ENCODE data around the gene NCAPG.

NCAPG gene, protein sequence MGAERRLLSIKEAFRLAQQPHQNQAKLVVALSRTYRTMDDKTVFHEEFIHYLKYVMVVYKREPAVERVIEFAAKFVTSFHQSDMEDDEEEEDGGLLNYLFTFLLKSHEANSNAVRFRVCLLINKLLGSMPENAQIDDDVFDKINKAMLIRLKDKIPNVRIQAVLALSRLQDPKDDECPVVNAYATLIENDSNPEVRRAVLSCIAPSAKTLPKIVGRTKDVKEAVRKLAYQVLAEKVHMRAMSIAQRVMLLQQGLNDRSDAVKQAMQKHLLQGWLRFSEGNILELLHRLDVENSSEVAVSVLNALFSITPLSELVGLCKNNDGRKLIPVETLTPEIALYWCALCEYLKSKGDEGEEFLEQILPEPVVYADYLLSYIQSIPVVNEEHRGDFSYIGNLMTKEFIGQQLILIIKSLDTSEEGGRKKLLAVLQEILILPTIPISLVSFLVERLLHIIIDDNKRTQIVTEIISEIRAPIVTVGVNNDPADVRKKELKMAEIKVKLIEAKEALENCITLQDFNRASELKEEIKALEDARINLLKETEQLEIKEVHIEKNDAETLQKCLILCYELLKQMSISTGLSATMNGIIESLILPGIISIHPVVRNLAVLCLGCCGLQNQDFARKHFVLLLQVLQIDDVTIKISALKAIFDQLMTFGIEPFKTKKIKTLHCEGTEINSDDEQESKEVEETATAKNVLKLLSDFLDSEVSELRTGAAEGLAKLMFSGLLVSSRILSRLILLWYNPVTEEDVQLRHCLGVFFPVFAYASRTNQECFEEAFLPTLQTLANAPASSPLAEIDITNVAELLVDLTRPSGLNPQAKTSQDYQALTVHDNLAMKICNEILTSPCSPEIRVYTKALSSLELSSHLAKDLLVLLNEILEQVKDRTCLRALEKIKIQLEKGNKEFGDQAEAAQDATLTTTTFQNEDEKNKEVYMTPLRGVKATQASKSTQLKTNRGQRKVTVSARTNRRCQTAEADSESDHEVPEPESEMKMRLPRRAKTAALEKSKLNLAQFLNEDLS

DNA sequence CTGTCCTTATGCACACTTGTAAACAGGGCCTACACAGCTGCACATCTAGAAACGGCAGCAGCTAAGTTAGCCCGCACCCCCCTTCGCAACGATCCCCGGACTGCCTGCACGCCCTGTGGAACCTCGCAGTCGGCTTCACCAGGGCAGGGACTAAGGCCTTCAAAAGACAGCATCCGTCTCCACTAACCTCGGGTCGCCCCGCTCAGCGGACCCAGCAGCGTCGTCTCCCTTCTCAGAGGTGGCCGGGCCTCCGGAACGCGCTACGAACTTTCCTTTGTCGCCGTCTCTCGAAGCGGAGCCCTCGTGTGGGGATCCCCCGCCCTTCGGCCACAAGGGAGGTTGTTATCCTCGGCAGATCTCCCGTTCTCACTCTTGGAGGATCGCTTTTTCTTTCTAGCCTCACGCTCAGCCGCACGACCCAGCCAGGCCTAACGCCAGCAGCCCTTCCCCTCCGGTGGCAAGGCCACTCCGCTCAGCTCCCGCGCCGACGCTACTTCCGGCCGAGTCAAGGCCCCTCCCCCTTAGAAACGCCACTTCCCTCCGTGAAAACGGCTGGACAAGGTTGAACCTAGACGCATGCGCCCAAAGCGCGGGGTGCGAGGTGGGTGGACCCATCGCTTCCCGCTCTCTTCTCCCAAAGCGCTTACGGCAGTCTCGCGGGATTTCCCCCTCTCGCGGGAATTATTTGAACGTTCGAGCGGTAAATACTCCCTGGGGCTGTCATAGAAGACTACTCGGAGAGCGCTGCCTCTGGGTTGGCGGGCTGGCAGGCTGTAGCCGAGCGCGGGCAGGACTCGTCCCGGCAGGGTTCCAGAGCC is at the start of gene NCAPG, which contains the start of gene DCAF16:
Gene NCAPG (plus strand): TSS at position 720 of the 818 bp plus-strand sequence. CDS start 99 bp downstream, outside the sequence.
Gene DCAF16 (minus strand): TSS at position 498 of the 818 bp plus-strand sequence. CDS start 6,616 bp downstream, outside the sequence.
- H3K27ac ChIP-seq: peak within 1 kb of the TSS; percentile 94
- ChIA-PET POLR2A (ENCODE audit: low non-redundant PET) (interaction anchor here (0.6 kb wide), 1 partner anchor 271 kb away, joined by 3 read pairs; no protein-coding TSS in a partner anchor), CTCF (no interaction called here)
- DNase-seq (ENCODE audit: low spot score): peak; percentile 94
- TF ChIP-seq, protein P1, sequence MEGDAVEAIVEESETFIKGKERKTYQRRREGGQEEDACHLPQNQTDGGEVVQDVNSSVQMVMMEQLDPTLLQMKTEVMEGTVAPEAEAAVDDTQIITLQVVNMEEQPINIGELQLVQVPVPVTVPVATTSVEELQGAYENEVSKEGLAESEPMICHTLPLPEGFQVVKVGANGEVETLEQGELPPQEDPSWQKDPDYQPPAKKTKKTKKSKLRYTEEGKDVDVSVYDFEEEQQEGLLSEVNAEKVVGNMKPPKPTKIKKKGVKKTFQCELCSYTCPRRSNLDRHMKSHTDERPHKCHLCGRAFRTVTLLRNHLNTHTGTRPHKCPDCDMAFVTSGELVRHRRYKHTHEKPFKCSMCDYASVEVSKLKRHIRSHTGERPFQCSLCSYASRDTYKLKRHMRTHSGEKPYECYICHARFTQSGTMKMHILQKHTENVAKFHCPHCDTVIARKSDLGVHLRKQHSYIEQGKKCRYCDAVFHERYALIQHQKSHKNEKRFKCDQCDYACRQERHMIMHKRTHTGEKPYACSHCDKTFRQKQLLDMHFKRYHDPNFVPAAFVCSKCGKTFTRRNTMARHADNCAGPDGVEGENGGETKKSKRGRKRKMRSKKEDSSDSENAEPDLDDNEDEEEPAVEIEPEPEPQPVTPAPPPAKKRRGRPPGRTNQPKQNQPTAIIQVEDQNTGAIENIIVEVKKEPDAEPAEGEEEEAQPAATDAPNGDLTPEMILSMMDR (conservative IDR thresholded peaks at IDR 0.05; ENCODE audit: low read depth): no peak

DNA sequence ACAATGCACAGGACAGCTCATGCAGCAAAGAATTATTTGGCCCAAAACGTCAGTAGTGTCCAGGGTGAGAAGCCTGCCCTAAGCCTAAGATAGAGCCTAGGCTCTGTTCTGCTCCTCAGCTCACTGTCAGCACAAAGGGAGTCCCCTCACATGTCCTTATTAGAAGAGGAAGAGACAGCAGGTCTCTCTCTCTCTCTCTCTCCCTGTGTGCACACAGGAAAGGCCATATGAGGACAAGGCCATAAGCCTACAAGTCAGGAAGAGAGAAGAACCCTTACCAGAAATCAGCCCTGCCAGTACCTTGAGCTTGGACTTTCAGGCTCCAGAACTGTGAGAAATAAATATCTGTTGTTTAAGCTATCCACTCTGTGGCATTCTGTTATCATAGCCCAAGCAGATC is 49.7 kb upstream of the NCAPG start:
- no peak for DNase-seq (ENCODE audit: low spot score)
- ChIA-PET POLR2A (ENCODE audit: low non-redundant PET) (no interaction called here), CTCF (no interaction called here)
- TF ChIP-seq, protein P1 (conservative IDR thresholded peaks at IDR 0.05; ENCODE audit: low read depth): no peak
- H3K27ac ChIP-seq: no peak overlapping the region

DNA sequence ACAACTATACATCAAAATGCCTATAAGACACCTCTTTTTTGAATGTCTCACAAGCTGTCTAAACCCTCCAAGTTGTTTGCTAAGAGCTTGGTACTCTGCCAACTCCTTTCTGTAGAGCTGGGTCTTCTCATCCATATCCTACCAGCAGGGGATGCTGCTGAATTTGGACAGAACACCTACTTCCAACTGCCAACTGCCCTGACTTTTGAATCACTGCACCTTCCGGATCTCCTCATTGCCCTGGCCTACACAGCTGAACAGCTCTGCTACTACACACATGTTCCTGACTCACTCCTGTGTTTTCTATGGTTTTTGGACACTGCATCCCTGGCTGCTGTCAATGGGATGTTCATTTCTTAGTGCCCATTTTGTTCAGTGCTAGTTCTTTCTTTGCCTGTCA is 48.1 kb upstream of the NCAPG start:
- ChIA-PET POLR2A (ENCODE audit: low non-redundant PET) (no interaction called here), CTCF (interaction anchor here (0.7 kb wide), 1 partner anchor 55 kb away, joined by 3 read pairs; no protein-coding TSS in a partner anchor)
- no peak overlapping the region for H3K27ac ChIP-seq
- TF ChIP-seq, protein P1 (conservative IDR thresholded peaks at IDR 0.05; ENCODE audit: low read depth): no peak
- DNase-seq (ENCODE audit: low spot score): no peak

DNA sequence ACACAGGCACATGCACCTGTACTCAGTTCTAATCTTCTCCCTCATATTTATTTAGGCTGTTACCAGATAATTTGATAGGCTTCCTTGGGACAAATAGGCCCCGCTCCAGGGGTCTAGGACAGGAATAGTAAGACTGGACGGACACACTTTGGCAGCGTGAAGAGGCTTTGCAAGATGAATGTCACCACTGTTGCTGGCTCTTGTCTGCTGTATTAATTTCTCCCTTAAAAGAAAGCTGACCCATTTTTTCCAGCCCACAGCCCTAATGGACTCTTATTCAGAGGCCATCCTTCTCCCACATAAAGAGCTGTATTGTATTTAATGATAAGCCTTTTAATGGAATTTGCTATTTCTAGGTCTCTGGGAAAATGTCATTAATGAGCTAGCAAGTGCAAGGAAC is 47.4 kb upstream of the NCAPG start:
- POLR2A ChIA-PET (ENCODE audit: low non-redundant PET): no interaction called here

DNA sequence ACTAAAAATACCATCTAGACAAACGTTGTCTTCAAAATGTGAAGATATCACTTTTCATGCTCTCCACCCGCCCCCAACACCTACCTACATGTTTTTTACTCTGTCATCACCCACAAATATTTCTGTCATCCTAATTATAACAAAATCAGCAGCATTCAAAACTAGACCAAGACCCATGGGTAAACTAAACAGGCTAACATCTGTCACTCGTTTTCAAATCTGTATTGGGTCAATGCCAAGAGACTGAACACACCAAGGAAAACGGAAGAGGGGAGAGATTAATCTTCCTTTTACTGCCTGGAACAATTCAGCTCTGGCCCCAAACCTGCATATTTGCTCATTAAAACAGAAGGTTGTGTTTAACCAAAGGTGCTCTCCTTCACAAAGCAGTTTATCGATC is 46.8 kb upstream of the NCAPG start:
- ChIA-PET POLR2A (ENCODE audit: low non-redundant PET) (no interaction called here), CTCF (no interaction called here)
- TF ChIP-seq, protein P1 (conservative IDR thresholded peaks at IDR 0.05; ENCODE audit: low read depth): no peak
- H3K27ac ChIP-seq: no peak overlapping the region
- DNase-seq (ENCODE audit: low spot score): no peak

More for the DNA sequence above, 47.4 kb upstream of the NCAPG start:
- DNase-seq (ENCODE audit: low spot score): no peak
- no peak overlapping the region for H3K27ac ChIP-seq
- TF ChIP-seq, protein P1 (conservative IDR thresholded peaks at IDR 0.05; ENCODE audit: low read depth): no peak
- CTCF ChIA-PET: interaction anchor here (0.7 kb wide), 1 partner anchor 54 kb away, joined by 3 read pairs; no protein-coding TSS in a partner anchor
